ENCODE results near the gene MARF1. TPM values are rescaled to one million over a fixed set of nuclear protein-coding genes. Genes with fewer than 3 reads are reported as not detected.

The MARF1 gene
- total and polyA plus RNA-seq, 9 of the 15 experiments (the other 6 are each of a cell fraction or from before 2014, with no cell fraction given), result 4.7 to 33.2 (median 11.7) TPM

- TF ChIP-seq ETS1 (conservative IDR thresholded peaks at IDR 0.05; ENCODE audit: control insufficient read depth, low read depth, low read length) (no peak), HDAC2 (IDR thresholded peaks at IDR 0.05) (peak; percentile 61; the same call in 1 of the 2 replicates), ZNF79 (CRISPR knock-in tag; IDR thresholded peaks at IDR 0.05; ENCODE audit: low read depth) (no peak), ZNF239 (CRISPR knock-in tag; IDR thresholded peaks at IDR 0.05) (no peak), ZNF134 (CRISPR knock-in tag; conservative IDR thresholded peaks at IDR 0.05) (no peak), NCOA4 (IDR thresholded peaks at IDR 0.05; ENCODE audit: partially characterized antibody) (no peak), ZKSCAN1 (IDR thresholded peaks at IDR 0.05; ENCODE audit: low read depth, low read length) (no peak), SOX6 (IDR thresholded peaks at IDR 0.05) (peak; percentile 55; the same call in 1 of the 2 replicates), NELFE (IDR thresholded peaks at IDR 0.05; ENCODE audit: insufficient read depth, insufficient read length) (no peak), NR2C1 (IDR thresholded peaks at IDR 0.05) (no peak), NR2C1 (tag; IDR thresholded peaks at IDR 0.05) (no peak), CBFA2T3 (IDR thresholded peaks at IDR 0.05) (0 out of 2 replicates have a peak, but pooled peaks have one; percentile 16), TBP (optimal IDR thresholded peaks at IDR 0.05; ENCODE audit: low read depth, low read length) (no peak), ZNF280B (CRISPR knock-in tag; IDR thresholded peaks at IDR 0.05) (no peak), CBFA2T2 (conservative IDR thresholded peaks at IDR 0.05) (no peak), BRF1 (IDR thresholded peaks at IDR 0.05; ENCODE audit: borderline replicate concordance, extremely low read depth, insufficient read length) (no peak), CHD1 (IDR thresholded peaks at IDR 0.05; ENCODE audit: low read length) (no peak), FIP1L1 (IDR thresholded peaks at IDR 0.05; ENCODE audit: low read depth, low read length, poor library complexity, severe bottlenecking) (no peak), HDAC1 (IDR thresholded peaks at IDR 0.05) (peak in 1 of 2 experiments; percentile 82; a peak in 2 of 4 replicates), ZNF197 (CRISPR knock-in tag; IDR thresholded peaks at IDR 0.05; ENCODE audit: low read depth) (no peak), GABPA (tag; conservative IDR thresholded peaks at IDR 0.05; ENCODE audit: low read depth) (no peak), POLR2H (tag; IDR thresholded peaks at IDR 0.05; ENCODE audit: low read depth) (no peak), TCF15 (CRISPR knock-in tag; IDR thresholded peaks at IDR 0.05) (no peak), ILK (tag; IDR thresholded peaks at IDR 0.05; ENCODE audit: borderline replicate concordance, low read depth) (no peak), BACH1 (tag; IDR thresholded peaks at IDR 0.05) (no peak), USF2 (CRISPR knock-in tag; IDR thresholded peaks at IDR 0.05) (no peak), ZNF384 (IDR thresholded peaks at IDR 0.05; ENCODE audit: low read depth, low read length) (no peak)
These were observed 40.5 kb downstream of the MARF1 start (continued) for GRCh38 chr16:15602285-15603044.
